Caco-2 (cell line): ENCODE data around the gene MOGAT1. TPM values are rescaled to one million over a fixed set of nuclear protein-coding genes. Genes with fewer than 3 reads are reported as not detected.

Source experiments
- BruUV-seq: library from RNA; stranded (reverse); fragments of 400-500 nt; replicated peaks from 2 replicates; lab custom pipeline; 2021; lab: Mats Ljungman, UMichigan
- CTCF ChIA-PET: fragments of 300-600 bp; sonication (Branson Sonifier 250); formaldehyde crosslinking; loops from one replicate; lab custom pipeline; 2022; ENCODE audit warnings: antibody characterized with exemption; lab: Charles Lee
- POLR2A ChIA-PET: fragments of 300-600 bp; sonication (Branson Sonifier 250); formaldehyde crosslinking; loops from one replicate; lab custom pipeline; 2022; ENCODE audit warnings: antibody characterized with exemption; lab: Charles Lee
- DNase-seq, 2 experiments: peaks; one replicate each; pipeline versions ENCODE4 v3.0.0 to v3.0.0-alpha.2; 2020 to 2022
- H3K27me3 ChIP-seq: replicated peaks from 2 replicates; pipeline ENCODE4 v1.6.0; 2011; ENCODE audit warnings: low read length; ENCODE audit not compliant: control insufficient read depth, insufficient read depth
- H3K36me3 ChIP-seq: 2 replicates; pipeline ENCODE4 v1.5.1; 2011; ENCODE audit warnings: low read length; ENCODE audit not compliant: control insufficient read depth, insufficient read depth
- H3K4me1 ChIP-seq: fragments of 250-450 bp; sonication (Bioruptor Pico); 2 replicates; pipeline ENCODE4 v1.5.1; 2020; ENCODE audit warnings: mild to moderate bottlenecking
- H3K4me3 ChIP-seq: 2 replicates; pipeline ENCODE4 v1.5.1; 2011; ENCODE audit warnings: low read depth, mild to moderate bottlenecking, control low read depth, low read length
- H3K9me3 ChIP-seq: fragments of 250-450 bp; sonication (Bioruptor Pico); 2 replicates; pipeline ENCODE4 v1.5.1; 2020; ENCODE audit warnings: mild to moderate bottlenecking, moderate library complexity
- H3K27ac Mint-ChIP-seq: one replicate; pipeline ENCODE4 v1.8.0; 2022; ENCODE audit warnings: mixed read lengths; ENCODE audit not compliant: unreplicated experiment
- H3K27me3 Mint-ChIP-seq: one replicate; pipeline ENCODE4 v1.8.0; 2022; ENCODE audit warnings: mixed read lengths; ENCODE audit not compliant: insufficient read depth, unreplicated experiment
- H3K36me3 Mint-ChIP-seq: one replicate; pipeline ENCODE4 v1.8.0; 2022; ENCODE audit warnings: mild to moderate bottlenecking, mixed read lengths; ENCODE audit not compliant: insufficient read depth, unreplicated experiment
- H3K4me1 Mint-ChIP-seq: one replicate; pipeline ENCODE4 v1.8.0; 2022; ENCODE audit warnings: low read depth, mixed read lengths; ENCODE audit not compliant: unreplicated experiment
- H3K4me3 Mint-ChIP-seq: one replicate; pipeline ENCODE4 v1.8.0; 2022; ENCODE audit warnings: mild to moderate bottlenecking, moderate library complexity, mixed read lengths; ENCODE audit not compliant: unreplicated experiment
- H3K9me3 Mint-ChIP-seq: one replicate; pipeline ENCODE4 v1.8.0; 2022; ENCODE audit warnings: mixed read lengths; ENCODE audit not compliant: unreplicated experiment
- intact Hi-C: fragments of 100-400 bp; cut with micrococcal nuclease; formaldehyde crosslinking; loops from one replicate; pipeline ENCODE4 v1.10.0; 2022; ENCODE audit not compliant: unreplicated experiment
- total RNA-seq: library from RNA; stranded (reverse); gene quantifications from 2 replicates; pipeline ENCODE4 v1.2.3, GENCODE V29; 2022
- TF ChIP-seq, protein P1 (sequence below), 2 experiments: fragments of 200-600 bp in 1 of 2; IDR thresholded peaks; 1 replicate in 1 of 2; 2 replicates in 1 of 2; pipeline versions ENCODE4 v1.5.1 to v1.8.0; 2011 to 2022; ENCODE audit warnings: antibody characterized with exemption in 1 of 2, control low read depth in 1 of 2, inconsistent platforms in 1 of 2, low read depth in 1 of 2, low read length in 1 of 2, mild to moderate bottlenecking in 1 of 2, moderate library complexity in 1 of 2; ENCODE audit not compliant: insufficient read depth in 1 of 2, severe bottlenecking in 1 of 2, unreplicated experiment in 1 of 2

MOGAT1 gene
- total RNA-seq, 1 experiment from 2014 or later = not detected

DNA sequence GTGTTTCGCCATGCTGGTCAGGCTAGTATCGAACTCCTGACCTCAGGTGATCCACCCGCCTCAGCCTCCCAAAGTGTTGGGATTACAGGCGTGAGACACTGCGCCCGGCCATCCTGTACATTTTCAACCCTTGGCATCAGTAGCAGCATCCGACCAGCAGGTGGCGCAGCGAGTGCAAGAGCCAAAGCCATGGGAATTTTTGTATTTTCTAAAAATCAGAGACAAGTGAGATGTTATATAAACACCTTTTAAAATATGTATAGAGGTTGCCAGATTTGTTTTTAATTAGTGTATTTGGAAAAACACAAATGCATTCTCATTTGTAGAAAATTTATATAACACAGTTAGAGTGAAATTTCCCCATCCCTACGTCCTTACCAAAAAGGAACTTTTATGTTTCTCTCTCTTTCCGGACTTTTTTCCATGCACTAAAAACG, 36.8 kb downstream of the MOGAT1 start:
- Histone ChIP-seq H3K27me3 (no peaks in the 10 kb centered on the region), H3K4me3 (no peak overlapping the region), H3K4me1 (peaks cover 16% of the 10 kb centered on the region), H3K9me3 (no peaks in the 10 kb centered on the region), H3K36me3 (no peaks in the 10 kb centered on the region)
- intact Hi-C loops = loop anchor here (1.0 kb wide), 2 partner anchors 154 to 231 kb away; no protein-coding TSS in a partner anchor
- POLR2A ChIA-PET = no interaction called here
- peak overlapping the region; percentile 40 for H3K4me3 Mint-ChIP-seq
- CTCF ChIA-PET = interaction anchor here (0.5 to 4.9 kb wide), 14 partner anchors 14 to 231 kb away, joined by 3 to 96 read pairs (median 8); no protein-coding TSS in a partner anchor
- no TSS peak for BruUV-seq
- H3K36me3 Mint-ChIP-seq = peaks cover 12% of the 10 kb centered on the region
- peak; percentile 84 to 90 for DNase-seq
- TF ChIP-seq, protein P1, sequence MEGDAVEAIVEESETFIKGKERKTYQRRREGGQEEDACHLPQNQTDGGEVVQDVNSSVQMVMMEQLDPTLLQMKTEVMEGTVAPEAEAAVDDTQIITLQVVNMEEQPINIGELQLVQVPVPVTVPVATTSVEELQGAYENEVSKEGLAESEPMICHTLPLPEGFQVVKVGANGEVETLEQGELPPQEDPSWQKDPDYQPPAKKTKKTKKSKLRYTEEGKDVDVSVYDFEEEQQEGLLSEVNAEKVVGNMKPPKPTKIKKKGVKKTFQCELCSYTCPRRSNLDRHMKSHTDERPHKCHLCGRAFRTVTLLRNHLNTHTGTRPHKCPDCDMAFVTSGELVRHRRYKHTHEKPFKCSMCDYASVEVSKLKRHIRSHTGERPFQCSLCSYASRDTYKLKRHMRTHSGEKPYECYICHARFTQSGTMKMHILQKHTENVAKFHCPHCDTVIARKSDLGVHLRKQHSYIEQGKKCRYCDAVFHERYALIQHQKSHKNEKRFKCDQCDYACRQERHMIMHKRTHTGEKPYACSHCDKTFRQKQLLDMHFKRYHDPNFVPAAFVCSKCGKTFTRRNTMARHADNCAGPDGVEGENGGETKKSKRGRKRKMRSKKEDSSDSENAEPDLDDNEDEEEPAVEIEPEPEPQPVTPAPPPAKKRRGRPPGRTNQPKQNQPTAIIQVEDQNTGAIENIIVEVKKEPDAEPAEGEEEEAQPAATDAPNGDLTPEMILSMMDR (IDR thresholded peaks at IDR 0.05; ENCODE audit: insufficient read depth in 1 of 2, low read depth in 1 of 2, low read length in 1 of 2, severe bottlenecking in 1 of 2, unreplicated experiment in 1 of 2) = peak; percentile 98 to 99
- H3K27ac Mint-ChIP-seq = peak overlapping the region; percentile 21
- no peaks in the 10 kb centered on the region for H3K9me3 Mint-ChIP-seq
- H3K27me3 Mint-ChIP-seq = no peaks in the 10 kb centered on the region
- H3K4me1 Mint-ChIP-seq = peaks cover 17% of the 10 kb centered on the region

DNA sequence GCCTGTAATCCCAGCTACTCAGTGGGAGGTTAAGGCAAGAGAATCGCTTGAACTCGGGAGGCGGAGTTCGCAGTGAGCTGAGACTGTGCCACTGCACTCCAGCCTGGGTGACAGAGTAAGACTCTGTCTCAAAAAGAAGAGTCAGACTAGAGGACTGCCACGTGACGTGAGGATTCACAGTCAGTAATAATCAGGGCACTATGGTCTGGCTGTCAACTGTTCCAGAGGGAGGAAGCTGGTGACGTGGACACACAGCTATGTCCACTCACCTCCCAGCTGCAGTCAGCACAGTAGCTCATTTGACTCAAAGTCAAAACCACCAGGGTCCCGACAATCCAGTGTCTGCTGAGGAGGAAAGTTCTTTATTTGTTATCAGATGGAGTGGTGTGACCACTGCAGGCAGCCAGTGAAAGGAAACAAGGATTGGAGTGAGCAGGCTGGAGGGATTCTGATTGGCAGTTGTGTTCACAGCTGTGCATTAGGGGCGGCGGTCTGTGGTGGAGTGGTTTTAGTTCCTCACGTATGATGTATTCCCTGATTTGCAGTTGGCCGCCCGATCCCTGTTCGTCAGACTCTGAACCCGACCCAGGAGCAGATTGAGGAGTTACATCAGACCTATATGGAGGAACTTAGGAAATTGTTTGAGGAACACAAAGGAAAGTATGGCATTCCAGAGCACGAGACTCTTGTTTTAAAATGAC, 37.9 kb downstream of the MOGAT1 start:
- TF ChIP-seq, protein P1 (IDR thresholded peaks at IDR 0.05; ENCODE audit: insufficient read depth in 1 of 2, low read depth in 1 of 2, low read length in 1 of 2, severe bottlenecking in 1 of 2, unreplicated experiment in 1 of 2) = no peak
- Histone ChIP-seq H3K27me3 (no peaks in the 10 kb centered on the region), H3K4me1 (peaks cover 21% of the 10 kb centered on the region), H3K36me3 (no peaks in the 10 kb centered on the region), H3K4me3 (peak overlapping the region; percentile 6), H3K9me3 (no peaks in the 10 kb centered on the region)
- peak overlapping the region; percentile 93 for H3K27ac Mint-ChIP-seq
- CTCF ChIA-PET = interaction anchor here (0.7 to 4.9 kb wide), 18 partner anchors 13 to 252 kb away, joined by 3 to 96 read pairs (median 4); no protein-coding TSS in a partner anchor
- H3K27me3 Mint-ChIP-seq = no peaks in the 10 kb centered on the region
- DNase-seq = peak; percentile 93 to 96
- POLR2A ChIA-PET = interaction anchor here (0.6 to 1.1 kb wide), 9 partner anchors 26 to 235 kb away, joined by 3 to 8 read pairs (median 3); no protein-coding TSS in a partner anchor
- H3K4me3 Mint-ChIP-seq = peak overlapping the region; percentile 72
- intact Hi-C loops = loop anchor here (1.0 kb wide), 7 partner anchors 19 to 250 kb away; no protein-coding TSS in a partner anchor
- H3K9me3 Mint-ChIP-seq = no peaks in the 10 kb centered on the region
- H3K4me1 Mint-ChIP-seq = peaks cover 17% of the 10 kb centered on the region
- H3K36me3 Mint-ChIP-seq = peaks cover 12% of the 10 kb centered on the region
- BruUV-seq = no TSS peak

DNA sequence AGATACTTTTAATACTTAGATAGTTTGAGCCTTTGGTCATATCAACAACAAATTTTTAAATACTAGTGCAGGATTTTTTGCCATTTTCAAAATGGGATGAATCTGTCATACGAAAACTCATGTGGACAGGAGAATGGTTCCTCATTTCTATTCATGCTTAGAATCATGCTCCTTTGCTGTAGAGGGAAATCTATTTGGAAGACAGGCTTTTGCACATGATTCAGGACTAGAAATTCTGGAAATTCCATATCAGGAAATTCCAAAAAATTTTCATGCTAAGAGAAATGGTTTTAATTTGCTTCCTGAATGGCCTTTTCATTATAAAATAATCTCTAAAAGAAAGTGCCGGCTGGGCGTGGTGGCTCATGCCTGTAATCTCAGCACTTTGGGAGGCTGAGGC, 39.3 kb downstream of the MOGAT1 start:
- intact Hi-C loops = loop anchor here (1.0 kb wide), 1 partner anchor 43 kb away; no protein-coding TSS in a partner anchor
- peaks cover 33% of the 10 kb centered on the region for H3K4me1 ChIP-seq
- H3K27me3 ChIP-seq = no peaks in the 10 kb centered on the region
- no peak for DNase-seq
- Mint-ChIP-seq H3K4me1 (peaks cover 29% of the 10 kb centered on the region), H3K4me3 (no peak overlapping the region), H3K27me3 (no peaks in the 10 kb centered on the region), H3K9me3 (no peaks in the 10 kb centered on the region), H3K36me3 (peaks cover 12% of the 10 kb centered on the region), H3K27ac (no peak overlapping the region)
- no peak overlapping the region for H3K4me3 ChIP-seq
- no TSS peak for BruUV-seq
- CTCF ChIA-PET = interaction anchor here (0.6 kb wide), 1 partner anchor 900 kb away, joined by 3 read pairs; no protein-coding TSS in a partner anchor
- POLR2A ChIA-PET = no interaction called here
- TF ChIP-seq, protein P1 (IDR thresholded peaks at IDR 0.05; ENCODE audit: insufficient read depth in 1 of 2, low read depth in 1 of 2, low read length in 1 of 2, severe bottlenecking in 1 of 2, unreplicated experiment in 1 of 2) = no peak
- H3K36me3 ChIP-seq = no peaks in the 10 kb centered on the region
- no peaks in the 10 kb centered on the region for H3K9me3 ChIP-seq
